ENCODE results near the gene C14orf132. TPM values are rescaled to one million over a fixed set of nuclear protein-coding genes. Genes with fewer than 3 reads are reported as not detected.

Gene C14orf132
- total RNA-seq, 1 donor from 2014 or later, result 32.6 TPM

DNA sequence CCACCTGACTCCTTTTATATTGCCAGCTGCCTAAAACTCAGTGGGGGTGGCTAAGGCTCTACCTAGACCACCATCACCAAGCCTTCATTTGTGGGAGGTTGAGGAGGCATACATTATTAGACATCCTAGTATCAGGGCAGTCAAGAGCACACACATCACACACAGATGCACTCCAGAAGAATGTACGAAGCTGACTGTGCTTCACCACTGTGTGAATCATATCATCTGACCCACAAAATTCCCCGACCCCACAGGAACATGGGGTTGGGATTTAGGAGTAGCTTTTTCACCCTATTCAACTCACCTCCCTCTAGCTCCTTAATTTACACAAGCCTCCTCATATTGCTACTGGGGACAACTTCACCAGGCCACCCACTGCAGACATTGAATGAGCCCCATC, 100.7 kb downstream of the C14orf132 start:
- no peak for FAIRE-seq
- no peak for DNase-seq (ENCODE audit: low spot score in 2 of 2)

- DNase-seq (ENCODE audit: low spot score in 2 of 2) (no peak), FAIRE-seq (no peak)
Observed at GRCh38 chr14:96140952-96141351, 101.8 kb downstream of the C14orf132 start.

Small RNAs within 50 kb of the gene (small RNA-seq; reads per million reads assigned to genes)
- not detected for gene AL137190.1

Other genes with a start within 250 kb of the C14orf132 start
- gene TUNAR, start 162.5 kb upstream of the C14orf132 start, total RNA-seq, result 7.3 TPM
- gene BDKRB2, start 165.5 kb downstream of the C14orf132 start, total RNA-seq, result 0.41 TPM
- 0.41 TPM for gene BDKRB1, start 216.8 kb downstream of the C14orf132 start, total RNA-seq

Measured in frontal cortex (tissue), 4 donors.